Measurements from ENCODE around the gene ACSM3.
A peak's percentile ranks its signal among the peaks of the same experiment; 100 is the strongest.
"Not testable (repeated sequence)": the region's sequence is repeated elsewhere in the genome, so short reads cannot be mapped to it uniquely, and the experiment has no call there.

The ACSM3 gene

DNA sequence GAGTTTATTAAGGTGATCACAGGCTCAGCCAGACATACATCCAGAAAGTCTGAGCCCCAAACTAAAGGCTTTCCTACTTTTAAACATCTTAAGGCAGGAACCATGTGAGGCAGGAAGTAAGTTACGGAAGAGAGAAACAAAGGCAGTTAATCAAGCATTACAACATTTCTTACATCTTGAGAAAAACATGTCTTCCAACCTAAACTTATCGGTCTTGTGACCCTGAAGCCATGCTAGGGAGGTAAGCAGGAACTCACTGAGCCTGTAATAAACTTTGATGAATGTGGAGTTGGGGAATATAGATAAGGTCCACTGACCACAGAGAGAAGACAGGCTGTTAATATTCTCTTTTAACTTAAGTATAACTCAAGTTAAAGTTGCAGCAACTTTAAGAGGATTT lies 3.5 kb upstream of the ACSM3 start:
- no peak for DNase-seq (ENCODE audit: low read depth)

DNA sequence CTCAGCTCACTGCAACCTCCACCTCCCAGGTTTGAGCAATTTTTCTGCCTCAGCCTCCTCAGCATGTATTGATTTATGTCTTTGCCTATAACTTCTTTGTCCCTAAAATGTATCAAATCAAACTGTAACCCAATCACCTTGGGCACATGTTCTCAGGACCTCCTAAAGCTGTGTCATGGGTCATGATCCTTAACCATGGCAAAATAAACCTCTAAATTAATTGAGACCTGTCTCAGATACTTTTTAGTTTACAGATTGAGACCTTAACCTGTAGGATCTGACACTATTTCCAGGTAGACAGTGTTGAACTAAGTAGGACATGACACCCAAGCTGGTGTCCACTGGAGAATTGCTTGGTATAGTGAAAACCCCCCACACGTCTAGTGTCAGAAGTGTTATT lies 2.6 kb upstream of the ACSM3 start:
- DNase-seq (ENCODE audit: low read depth), result no peak

DNA sequence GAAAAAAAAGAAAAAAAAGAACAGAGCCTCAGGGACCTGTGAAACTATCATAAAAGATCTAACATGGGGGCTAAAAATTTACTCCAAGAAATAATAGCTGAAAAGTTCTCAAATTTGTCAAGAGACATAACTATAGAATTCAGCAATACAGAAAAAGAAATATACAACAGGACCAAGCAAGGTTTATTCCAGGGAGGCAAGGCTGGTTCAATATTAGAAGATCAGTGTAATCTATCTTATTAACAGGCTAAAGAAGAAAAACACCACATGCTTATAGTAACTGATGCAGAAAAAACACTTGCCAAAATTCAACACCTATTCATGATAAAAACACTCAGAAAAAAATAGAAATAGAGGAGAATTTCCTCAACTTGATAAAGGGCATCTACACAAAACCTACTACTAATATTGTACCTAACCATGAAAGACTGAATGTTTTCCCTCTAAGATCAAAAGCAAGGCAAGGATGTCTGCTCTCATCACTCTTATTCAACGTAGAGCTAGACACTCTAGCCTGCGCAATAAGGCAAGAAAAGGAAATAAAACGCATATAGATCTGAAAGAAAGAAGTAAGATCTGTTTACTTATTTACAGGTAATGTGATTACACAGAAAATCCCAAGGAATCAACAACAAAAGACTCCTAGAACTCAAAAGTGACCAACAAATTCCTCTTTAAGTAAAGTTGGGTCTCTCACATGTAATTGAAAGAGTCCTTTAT lies 1.2 kb upstream of the ACSM3 start:
- no peak for DNase-seq (ENCODE audit: low read depth)

DNA sequence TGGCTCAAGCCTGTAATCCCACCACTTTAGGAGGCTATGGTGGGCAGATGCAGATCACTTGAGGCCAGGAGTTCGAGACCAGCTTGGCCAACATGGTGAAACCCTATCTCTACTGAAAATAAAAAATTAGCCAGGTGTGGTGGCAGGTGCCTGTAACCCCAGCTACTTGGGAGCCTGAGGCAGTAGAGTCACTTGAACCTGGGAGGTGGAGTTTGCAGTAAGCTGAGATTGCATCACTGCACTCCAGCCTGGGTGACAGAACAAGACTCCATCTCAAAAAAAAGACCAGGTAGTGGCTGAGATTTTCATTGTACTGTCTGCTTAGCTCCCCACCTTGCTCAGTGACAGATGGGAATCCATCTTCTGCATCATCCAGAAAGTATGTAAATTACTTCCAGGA lies 634 bp downstream of the ACSM3 start:
- not testable (repeated sequence) for DNase-seq (ENCODE audit: low read depth)

DNA sequence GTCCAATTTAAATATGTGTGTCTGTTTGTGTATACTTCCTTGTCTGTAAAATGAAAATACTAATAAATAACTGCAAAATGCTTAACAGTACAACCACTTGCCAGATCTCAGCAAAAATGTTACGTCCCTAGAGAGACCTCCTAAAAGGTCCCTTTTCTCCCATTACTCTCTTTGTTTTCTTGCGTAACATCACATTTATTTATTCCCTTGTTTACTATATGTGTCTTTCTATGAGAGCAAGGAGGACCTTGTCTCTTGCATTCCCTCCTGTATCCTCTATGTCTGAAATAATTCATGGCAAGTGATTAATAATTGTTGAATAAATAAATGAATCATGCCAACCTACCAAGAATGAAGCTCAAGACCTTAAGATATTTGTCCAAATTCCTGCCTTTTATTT lies 1.9 kb downstream of the ACSM3 start:
- DNase-seq (ENCODE audit: low read depth), result no peak

DNA sequence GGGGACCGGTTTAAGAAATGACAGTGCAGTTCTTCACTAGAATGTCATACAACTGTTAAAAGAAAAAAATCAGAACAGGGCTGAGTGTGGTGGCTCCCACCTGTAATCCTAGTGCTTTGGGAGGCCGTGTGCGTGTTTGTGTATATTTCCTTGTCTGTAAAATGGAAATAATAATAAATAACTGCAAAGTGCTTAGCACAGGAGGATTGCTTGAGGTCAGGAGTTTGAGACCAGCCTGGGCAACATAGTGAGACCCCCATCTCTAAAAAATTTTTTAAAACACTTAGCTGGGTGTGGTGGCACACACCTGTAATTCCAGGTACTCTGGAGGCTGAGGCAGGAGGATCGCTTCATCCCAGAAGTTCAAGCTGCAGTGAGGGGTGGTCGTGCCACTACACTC lies 2.5 kb downstream of the ACSM3 start:
- no peak for DNase-seq (ENCODE audit: low read depth)

DNA sequence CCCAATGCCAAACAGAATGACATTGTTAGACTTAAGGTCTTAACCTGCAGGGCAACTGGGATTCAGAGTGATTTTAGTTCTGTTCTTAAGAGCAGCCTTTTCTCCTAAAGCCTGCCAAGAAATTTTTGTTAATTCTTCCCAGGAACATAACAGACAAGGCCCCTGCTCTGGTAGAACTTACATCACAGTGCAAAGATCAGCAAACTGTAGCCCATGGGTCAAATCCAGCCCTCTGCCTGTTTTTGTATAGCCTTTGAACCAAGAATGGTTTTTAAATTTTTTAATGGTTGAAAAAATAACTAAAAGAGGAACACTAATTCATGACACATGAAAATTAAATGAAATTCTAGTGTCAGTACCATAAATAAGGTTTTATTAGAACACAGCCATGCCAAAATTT lies 3.8 kb downstream of the ACSM3 start:
- no peak for DNase-seq (ENCODE audit: low read depth)

DNA sequence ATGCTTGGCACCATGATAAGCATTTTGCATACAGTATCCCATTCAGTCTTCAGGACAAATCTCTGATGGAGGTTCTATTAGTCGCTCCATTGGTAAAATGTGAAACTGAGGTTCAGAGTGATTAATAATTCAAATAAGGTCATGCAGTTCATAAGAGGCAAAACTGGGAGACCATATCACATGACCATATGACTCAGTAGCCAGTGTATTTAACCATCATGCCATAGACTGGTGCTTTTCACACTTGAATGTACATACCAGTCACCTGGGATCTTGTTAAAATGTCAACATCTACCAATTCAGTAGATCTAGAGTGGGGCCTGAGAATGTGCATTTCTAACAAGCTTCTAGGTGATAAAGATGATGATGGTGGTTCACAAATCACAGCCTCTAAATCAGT lies 4.3 kb downstream of the ACSM3 start:
- DNase-seq (ENCODE audit: low read depth), result no peak

DNA sequence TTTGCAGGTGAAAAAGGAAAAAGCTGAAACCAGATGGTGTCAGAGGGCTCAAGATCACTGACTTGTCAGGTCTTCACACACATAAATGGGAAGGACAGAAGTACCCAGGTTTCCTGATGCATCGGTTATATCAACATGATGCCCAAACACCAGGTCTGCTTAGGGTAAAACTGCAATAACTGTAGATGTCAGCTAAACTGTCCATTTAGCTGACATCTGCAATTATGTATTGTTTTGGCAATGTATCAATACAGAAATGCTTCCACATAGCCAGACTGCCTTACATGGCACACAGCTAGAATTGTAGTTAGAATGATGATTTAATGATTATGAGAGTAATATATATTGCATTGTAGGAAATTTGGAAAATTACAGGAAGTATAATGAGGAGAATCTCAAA lies 5.0 kb downstream of the ACSM3 start:
- no peak for DNase-seq (ENCODE audit: low read depth)

DNA sequence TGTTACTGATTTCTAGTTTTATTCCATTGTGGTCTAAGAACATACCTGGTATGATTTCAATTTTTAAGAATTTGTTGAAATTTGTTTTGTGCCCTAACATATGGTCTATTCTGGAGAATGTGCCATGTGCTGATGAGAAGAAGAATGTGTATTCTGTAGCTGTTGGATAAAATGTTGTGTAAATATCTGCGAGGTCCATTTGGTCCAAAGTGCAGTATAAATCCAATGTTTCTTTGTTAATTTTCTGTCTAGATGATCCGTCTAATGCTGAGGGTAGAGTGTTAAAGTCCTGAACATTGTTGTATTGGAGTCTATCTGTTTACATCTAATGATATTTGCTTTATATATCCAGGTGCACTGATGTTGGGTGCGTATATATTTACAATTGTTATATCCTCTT lies 9.9 kb downstream of the ACSM3 start:
- DNase-seq (ENCODE audit: low read depth), result no peak

DNA sequence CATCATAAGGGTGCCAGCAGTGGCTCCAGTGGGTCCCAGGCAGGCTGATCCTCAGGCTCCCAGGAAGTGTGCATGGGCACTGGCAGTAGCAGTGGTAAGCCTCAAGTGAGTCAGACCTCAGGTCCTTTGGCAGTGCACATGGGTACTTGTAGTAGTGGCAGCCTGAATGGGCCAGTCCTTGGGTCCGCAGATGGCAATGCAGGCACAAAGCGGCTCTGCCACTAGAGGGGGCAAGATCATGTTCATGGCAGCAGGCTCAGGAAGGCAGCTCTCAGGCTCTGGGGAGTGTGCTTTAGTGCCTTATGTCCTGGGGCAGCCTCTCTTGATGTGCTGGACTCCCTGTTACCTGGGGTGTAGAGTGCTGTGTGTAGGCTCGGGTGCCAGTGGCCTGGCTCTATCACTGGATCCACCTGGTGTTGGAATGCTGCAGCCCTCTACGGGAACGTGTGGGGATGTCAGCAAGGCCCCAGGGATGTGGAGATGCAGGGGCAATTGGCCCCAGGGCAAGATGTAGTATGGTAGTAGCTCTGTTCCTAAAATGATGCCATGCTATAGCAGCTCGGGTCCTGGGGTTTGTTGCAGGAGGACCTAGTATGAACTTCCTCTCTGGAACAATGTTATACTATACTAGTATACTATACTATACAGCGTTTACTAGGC lies 11.0 kb downstream of the ACSM3 start:
- peak; percentile 32 for DNase-seq (ENCODE audit: low read depth)

DNA sequence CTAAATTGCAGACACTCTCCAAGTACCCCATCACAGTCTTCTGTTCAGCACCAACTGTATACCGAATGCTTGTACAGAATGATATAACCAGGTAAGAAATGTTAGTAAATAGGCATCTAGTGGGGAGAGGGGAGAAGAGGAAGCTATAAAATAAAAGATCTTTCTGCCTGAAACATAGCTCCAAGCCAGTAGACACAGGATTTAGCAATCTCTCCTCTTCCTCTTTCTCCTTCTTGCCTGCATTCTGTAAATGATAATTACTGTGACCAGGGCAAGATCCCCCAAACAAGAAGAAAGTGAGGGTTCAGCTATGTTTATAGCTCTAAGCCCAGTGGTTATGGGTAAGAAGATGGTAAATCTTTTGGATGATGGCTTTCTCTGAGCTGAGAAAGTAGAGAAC lies 17.9 kb downstream of the ACSM3 start:
- no peak for DNase-seq (ENCODE audit: low read depth)

DNA sequence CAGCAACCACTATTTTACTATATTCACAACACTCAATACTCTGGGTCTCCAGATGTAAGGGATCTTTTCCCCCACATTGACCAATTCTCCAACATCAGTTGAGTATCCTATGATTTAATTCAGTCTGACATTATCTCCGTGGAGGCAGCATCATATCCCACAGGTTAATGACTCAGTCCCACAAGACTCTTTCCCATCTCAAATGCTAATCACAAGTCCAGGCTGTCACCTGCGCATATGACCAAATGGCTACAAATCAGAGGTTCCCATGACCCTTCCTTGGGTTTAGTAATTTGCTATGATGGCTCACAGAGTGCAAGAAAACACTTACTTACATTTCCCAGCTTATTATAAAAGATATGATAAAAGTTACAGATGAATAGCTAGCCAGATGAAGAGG lies 18.7 kb downstream of the ACSM3 start:
- no peak for DNase-seq (ENCODE audit: low read depth)

DNA sequence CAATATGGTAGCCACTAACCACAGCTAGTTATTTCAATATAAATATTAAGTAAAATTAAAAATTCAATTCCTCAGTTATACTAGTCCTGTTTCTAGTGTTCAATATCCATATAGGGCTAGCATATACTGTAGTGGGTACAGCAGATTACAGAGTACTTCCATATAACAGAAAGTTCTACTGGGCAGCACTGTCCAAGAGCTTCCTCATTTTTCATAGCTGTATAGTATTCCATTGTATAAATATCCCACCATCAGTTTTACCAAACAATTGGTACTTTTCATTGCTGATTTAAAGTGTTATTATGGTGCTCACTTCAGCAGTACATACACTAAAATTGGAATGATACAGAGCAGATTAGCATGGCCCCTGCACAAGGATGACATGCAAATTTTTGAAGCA lies 20.4 kb downstream of the ACSM3 start:
- no peak for DNase-seq (ENCODE audit: low read depth)

DNA sequence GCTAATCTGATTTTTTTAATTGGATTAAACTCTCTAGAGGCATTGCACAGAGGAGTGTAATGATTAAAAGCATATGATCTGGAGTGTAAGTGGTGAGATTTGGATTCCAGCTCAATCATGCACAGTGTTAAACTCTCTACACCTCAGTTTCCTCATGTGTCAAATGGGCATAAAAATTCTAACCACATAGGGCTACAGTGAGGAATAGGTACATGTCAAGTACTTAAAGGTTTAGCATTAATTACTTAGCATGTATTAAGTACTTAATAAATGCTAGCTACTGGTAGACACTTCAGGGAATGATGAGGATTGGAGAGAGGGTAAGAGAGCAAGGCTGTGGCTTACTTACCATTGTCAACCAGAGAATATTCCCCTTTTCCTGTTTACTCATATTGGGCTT lies 25.3 kb downstream of the ACSM3 start:
- DNase-seq (ENCODE audit: low read depth), result no peak

DNA sequence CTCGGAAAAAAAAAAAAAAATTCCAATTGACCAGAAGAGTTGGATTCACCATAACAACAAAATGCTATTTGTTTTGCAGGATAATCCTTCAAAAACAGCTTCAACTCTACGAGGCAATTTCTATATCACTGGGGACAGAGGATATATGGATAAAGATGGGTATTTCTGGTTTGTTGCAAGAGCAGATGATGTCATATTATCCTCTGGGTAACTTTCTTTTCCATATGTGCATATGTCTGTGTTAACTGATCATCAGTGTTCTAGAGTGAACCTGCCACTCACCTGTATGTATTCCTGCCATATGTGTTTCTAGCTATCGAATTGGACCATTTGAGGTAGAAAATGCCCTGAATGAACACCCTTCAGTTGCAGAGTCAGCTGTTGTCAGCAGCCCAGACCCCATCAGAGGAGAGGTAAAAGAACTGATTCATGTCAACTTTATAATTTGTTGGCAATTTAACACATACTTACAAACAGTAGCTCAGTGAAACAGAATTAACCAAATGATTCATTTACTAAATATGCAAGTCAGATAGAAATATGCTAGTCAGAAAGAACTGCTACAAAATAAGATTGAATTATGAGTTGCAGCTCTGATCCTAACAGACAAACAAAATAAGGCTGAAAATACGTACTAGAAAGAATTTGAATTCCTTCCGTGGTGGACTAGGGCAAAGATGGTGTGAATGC lies 28.3 kb downstream of the ACSM3 start:
- DNase-seq (ENCODE audit: low read depth), result no peak

DNA sequence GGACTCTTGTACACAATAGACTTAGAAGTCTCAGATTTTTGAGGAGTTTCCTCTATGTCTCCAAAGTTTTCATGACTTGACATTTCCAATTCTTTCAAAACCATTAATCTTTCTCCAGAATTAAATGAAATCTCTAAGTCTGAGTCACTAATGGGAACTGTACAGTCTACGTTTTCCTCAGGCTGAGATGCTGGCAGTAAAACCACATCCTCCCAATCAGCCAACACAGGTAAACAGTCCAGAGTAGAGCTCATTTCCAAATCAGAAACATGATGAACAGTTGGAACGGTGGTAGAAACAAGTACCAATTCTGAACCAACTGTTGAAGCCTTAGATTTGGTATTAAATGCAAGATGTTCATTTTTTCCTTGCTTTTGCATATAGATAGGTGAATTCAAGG lies 34.5 kb downstream of the ACSM3 start:
- DNase-seq (ENCODE audit: low read depth), result no peak

DNA sequence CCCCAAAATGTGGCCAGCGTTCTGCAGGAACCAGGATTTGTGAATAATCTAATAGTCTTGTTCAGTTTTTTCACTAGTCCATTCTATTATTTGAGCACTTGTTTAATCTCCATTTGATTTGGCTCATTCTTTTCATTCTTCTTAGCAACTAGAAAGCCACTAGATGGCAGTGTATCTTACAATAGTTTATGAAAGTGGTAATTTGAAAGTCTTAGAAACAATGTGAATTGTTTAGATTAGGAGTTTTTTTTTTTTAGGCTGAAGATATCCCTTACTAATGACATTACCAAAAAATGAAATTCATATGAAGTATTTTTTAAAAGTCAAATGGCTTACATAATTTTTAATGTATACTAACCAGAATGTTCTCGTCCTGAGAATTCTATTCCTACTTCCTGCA lies 35.8 kb downstream of the ACSM3 start:
- no peak for DNase-seq (ENCODE audit: low read depth)

DNA sequence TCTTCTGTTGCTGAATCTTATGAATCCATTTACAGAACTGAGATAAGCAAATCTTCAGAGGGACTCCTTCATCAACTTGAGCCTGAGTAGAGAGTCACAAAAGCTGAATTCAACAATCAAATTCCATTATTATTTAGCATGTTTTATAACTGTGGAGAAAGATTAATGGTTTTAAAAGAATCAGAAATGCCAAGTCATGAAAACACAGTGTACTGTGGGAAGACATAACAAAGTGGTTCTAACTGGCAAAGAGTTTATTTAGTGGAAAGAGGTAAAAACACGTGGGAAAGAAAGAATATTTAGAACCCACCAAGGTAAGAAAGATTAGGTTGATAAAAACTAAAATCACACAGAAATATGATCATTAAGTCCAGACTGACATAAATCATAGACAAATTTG lies 37.5 kb downstream of the ACSM3 start:
- no peak for DNase-seq (ENCODE audit: low read depth)

DNA sequence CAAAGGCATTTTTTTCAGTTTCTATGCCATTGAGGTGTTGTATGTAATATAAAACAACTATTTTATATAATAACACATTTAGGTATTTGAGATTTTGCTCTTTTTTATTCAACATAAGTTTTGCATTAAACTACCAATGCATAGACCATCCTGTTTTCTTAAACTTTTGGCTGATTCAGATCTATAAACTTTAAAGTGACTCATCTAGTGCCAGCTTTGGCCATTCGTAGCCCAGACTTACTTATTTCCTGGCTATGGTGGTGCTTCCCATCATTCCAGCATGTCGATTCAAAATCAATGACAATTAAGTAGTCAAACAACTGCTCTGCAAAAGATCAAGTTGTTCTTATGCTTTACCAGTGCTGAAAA lies 39.4 kb downstream of the ACSM3 start:
- DNase-seq (ENCODE audit: low read depth), result no peak

DNA sequence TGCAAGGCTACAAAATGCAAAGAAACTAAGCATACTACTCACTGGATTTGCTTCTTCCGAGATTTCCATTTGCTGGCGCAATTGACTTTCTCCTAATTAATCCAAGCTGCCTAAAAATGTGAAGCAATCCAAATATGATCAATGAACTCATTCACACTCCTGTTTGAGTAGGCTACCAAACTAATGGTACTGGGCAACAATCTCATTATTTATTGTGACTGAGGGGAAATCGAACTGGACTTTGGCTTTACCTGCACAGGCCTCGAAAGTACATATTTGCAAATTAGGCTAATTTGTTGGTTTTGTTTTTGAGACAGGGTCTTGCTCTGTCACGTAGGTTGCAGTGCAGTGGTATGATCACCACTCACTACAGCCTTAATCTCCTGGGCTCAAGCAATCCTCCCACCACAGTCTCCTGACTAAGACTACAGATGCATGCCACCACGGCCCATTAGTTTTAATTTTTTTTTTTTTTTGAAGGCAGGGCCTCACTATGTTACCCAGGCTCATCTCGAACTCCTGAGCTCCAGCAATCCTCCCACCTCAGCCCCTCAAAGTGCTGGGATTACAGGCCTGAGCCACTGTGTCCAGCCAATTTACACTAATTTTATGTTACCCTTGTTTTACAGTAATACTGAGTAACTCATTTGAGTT lies 39.9 kb downstream of the ACSM3 start:
- DNase-seq (ENCODE audit: low read depth), result no peak

DNA sequence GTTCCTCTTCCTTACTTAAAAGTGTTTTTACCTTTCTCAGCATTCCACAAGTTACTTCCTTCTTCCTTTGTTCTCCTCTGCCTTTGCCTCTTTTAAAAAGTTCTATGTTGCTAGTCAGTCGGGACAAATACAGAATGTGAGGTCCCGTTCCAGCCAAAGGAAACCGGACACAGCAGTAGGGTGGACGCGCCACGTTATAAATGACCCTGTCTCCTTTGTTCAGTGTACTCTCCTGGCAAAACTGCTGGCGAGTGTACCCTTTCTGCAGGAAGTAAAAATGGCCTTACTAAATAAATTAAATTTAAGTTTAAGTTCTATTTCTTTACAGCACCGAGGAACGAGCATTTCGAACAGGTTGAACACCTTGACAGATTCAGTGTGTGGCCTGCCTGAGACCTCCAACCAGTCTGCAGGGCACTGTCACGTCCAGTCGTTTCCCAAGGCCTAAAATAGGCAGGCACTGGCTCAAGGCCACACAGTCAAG lies 41.9 kb downstream of the ACSM3 start:
- DNase-seq (ENCODE audit: low read depth), result peak; percentile 11
